Ishikawa (cell line): Measurements from ENCODE around the gene HAP1.

Source experiments
- CREB1 ChIP-seq: IDR thresholded peaks from 2 replicates; pipeline ENCODE4 v1.6.1; 2012; ENCODE audit warnings: low read depth
- EP300 ChIP-seq: IDR thresholded peaks from 2 replicates; pipeline ENCODE4 v1.6.1; 2012; ENCODE audit warnings: borderline replicate concordance
- NFIC ChIP-seq: IDR thresholded peaks from 2 replicates; pipeline ENCODE4 v1.6.1; 2012
- RAD21 ChIP-seq: IDR thresholded peaks from 2 replicates; pipeline ENCODE4 v1.6.1; 2012; ENCODE audit warnings: low read depth
- REST ChIP-seq: IDR thresholded peaks from 2 replicates; pipeline ENCODE4 v1.6.1; 2012; ENCODE audit warnings: low read depth, mild to moderate bottlenecking
- TAF1 ChIP-seq: IDR thresholded peaks from 2 replicates; pipeline ENCODE4 v1.6.1; 2012; ENCODE audit warnings: low read depth, mild to moderate bottlenecking
- TCF12 ChIP-seq: IDR thresholded peaks from 2 replicates; pipeline ENCODE4 v1.6.1; 2012; ENCODE audit warnings: low read depth
- TEAD4 ChIP-seq: IDR thresholded peaks from 2 replicates; pipeline ENCODE4 v1.6.1; 2012
- USF1 ChIP-seq: IDR thresholded peaks from 2 replicates; pipeline ENCODE4 v1.6.1; 2012
- YY1 ChIP-seq: IDR thresholded peaks from 2 replicates; pipeline ENCODE4 v1.6.1; 2012; ENCODE audit warnings: low read depth
- ZBTB7A ChIP-seq: IDR thresholded peaks from 2 replicates; pipeline ENCODE4 v1.6.1; 2012; ENCODE audit warnings: low read depth

DNA sequence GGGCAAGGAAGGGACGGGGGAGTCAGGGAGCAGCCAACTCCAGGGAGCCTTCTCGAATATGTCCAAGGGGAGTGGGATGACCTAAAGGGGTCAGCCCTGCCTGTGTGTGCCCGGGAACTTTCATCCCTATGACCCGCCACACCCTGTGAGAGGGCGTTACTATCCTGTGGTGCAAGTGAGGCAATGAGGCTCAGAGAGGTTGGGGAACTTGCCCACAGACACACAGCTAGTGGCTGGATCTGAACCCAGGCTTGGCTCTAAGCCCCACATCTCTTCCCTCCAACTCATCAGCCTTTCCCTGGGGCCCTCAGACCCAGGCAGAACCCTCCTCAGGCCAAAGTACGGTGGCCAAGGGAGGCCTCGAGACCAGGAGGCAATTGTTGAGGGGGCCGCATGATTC is 28.9 kb upstream of the HAP1 start:
- TF ChIP-seq TAF1 = no peak
- no peak for TF ChIP-seq ZBTB7A
- TF ChIP-seq TEAD4 = no peak
- TF ChIP-seq TCF12 = no peak
- no peak for TF ChIP-seq USF1
- TF ChIP-seq CREB1 = no peak
- no peak for TF ChIP-seq NFIC
- no peak for TF ChIP-seq YY1
- no peak for TF ChIP-seq REST
- no peak for TF ChIP-seq RAD21
- TF ChIP-seq EP300 = no peak
